Fibroblast of lung (primary cell): ENCODE results near the gene WDR87.

ENCODE experiments used
- EZH2 ChIP-seq: IDR thresholded peaks from 2 replicates; pipeline ENCODE4 v1.5.1; 2012; ENCODE audit warnings: low read length, control low read depth, mild to moderate bottlenecking; ENCODE audit errors: missing control alignments
- TF ChIP-seq, protein P1 (sequence below), 2 donors: IDR thresholded peaks in 1 of 2; conservative IDR thresholded peaks in 1 of 2; 1 replicate in 1 of 2; 2 replicates in 1 of 2; pipeline ENCODE4 v1.5.1; 2011 to 2012; ENCODE audit warnings: low read length in 2 of 2, control low read depth in 1 of 2, inconsistent platforms in 1 of 2, low read depth in 1 of 2, mild to moderate bottlenecking in 1 of 2

DNA sequence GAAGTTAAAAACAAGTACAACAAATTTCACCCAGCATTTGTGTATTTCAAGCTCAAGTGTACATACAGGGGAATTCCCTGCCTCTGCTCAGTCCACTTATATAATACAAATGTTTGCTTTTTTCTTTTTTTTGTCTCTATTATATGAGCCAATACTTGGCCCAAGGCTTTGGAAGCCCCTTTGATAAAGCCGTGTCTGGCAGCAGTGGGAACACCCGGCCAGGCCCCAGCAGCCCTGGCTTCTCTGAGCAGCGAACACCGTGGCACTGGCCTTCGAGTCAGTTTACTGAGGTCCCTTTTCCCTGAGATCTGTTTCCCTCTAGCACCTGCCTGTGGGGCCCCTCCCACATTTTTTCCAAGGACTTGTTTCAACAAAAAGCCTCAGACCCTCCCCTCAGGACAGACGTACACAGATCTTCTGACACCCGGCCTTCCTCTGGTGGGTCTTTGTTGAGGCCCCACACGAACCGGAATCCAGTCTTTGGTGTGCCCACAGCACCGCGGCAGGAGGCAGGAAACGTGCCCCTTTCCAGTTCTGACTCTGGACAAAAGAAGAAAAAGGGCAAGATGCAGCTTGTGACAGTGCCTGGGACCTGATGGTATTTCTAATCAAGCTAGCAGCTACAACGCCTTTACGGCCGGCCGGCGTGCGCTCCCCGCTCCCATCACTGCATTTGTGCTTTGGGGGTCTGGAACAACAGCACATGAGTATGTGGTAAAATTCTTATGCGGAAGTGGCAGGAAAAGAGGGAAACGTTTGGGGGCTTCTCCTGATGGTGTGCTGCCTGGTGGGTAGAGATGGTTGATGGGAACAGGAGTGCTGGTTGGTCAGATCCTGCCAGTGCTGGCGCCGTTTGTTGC, 14.4 kb upstream of the WDR87 start:
- TF ChIP-seq, protein P1, sequence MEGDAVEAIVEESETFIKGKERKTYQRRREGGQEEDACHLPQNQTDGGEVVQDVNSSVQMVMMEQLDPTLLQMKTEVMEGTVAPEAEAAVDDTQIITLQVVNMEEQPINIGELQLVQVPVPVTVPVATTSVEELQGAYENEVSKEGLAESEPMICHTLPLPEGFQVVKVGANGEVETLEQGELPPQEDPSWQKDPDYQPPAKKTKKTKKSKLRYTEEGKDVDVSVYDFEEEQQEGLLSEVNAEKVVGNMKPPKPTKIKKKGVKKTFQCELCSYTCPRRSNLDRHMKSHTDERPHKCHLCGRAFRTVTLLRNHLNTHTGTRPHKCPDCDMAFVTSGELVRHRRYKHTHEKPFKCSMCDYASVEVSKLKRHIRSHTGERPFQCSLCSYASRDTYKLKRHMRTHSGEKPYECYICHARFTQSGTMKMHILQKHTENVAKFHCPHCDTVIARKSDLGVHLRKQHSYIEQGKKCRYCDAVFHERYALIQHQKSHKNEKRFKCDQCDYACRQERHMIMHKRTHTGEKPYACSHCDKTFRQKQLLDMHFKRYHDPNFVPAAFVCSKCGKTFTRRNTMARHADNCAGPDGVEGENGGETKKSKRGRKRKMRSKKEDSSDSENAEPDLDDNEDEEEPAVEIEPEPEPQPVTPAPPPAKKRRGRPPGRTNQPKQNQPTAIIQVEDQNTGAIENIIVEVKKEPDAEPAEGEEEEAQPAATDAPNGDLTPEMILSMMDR (conservative IDR thresholded peaks at IDR 0.05 in 1 of 2, IDR thresholded peaks at IDR 0.05 in 1 of 2; ENCODE audit: low read depth in 1 of 2, low read length in 2 of 2), result no peak
- no peak for TF ChIP-seq EZH2
